Measurements from ENCODE around the gene LRRC36. TPM values are rescaled to one million over a fixed set of nuclear protein-coding genes. Genes with fewer than 3 reads are reported as not detected.

LRRC36 gene
- total and polyA plus RNA-seq, 12 donors: 0.26 to 0.88 (median 0.42) TPM; not detected in 9

GRCh38 chr16:67423015-67423414, 96.4 kb downstream of the LRRC36 start:
- TF ChIP-seq CTCF (IDR thresholded peaks at IDR 0.05): no peak
- Histone ChIP-seq H3K4me1 (peaks cover 0 to 13% (median 8%) of the 10 kb centered on the region in 9 donors), H3K27me3 (peaks cover 0 to 35% (median 24%) of the 10 kb centered on the region in 7 donors), H3K4me3 (no peak overlapping the region), H3K36me3 (no peaks in the 10 kb centered on the region), H3K9me3 (no peaks in the 10 kb centered on the region), H3K27ac (no peak overlapping the region)
- ATAC-seq (no peak), DNase-seq (no peak)
- WGBS, 2 donors: 85 to 87% methylated on average over 5 of the region's 5 CpGs
- intact Hi-C loops (cut with DNase I): no loop called here

DNA sequence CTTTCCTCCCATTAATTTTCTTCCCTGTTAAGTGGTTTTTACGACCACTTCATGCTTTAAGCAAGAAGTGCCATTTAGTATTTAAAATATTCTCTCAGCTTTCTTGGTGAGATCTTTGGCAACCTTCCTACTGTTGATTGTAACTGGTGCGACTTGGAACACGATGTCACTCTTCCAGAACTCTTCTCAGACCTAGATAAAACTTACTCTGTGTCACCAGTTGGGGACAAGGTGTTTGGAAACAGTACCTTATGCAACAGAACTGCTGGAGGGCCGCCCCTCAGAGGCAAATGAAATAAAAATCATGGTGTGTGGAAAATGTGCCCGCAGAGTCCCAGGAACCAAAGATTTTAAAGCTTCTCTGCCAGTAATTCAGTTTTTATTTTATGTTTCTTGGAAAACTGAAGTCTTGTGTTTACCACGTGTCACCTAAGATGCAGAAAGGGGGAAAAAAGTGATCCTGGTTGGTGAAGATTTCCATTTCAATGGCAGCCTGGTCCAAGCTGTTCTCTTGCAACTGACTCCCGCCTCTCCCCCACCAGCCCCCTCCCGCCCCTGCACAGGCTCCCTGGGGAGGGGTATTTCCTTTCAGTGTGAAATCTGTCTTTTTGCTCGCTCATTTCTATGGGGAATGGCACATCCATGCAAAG, 97.1 kb downstream of the LRRC36 start:
- WGBS, 2 donors: 40 to 45% methylated on average over 9 of the region's 9 CpGs
- Histone ChIP-seq H3K27me3 (peaks cover 0 to 42% (median 24%) of the 10 kb centered on the region in 7 donors), H3K9me3 (no peaks in the 10 kb centered on the region), H3K27ac (no peak overlapping the region), H3K4me3 (no peak overlapping the region), H3K36me3 (no peaks in the 10 kb centered on the region), H3K4me1 (peaks cover 4 to 20% (median 12%) of the 10 kb centered on the region in 9 donors)
- ATAC-seq (no peak), DNase-seq (no peak)
- no peak for TF ChIP-seq CTCF (IDR thresholded peaks at IDR 0.05)
- intact Hi-C loops (cut with DNase I): no loop called here

GRCh38 chr16:67424261-67424615, 97.6 kb downstream of the LRRC36 start:
- WGBS, 2 donors: 50 to 53% methylated on average over 5 of the region's 5 CpGs
- intact Hi-C loops (cut with DNase I): no loop called here
- Histone ChIP-seq H3K4me3 (no peak overlapping the region), H3K27me3 (peaks cover 0 to 47% (median 24%) of the 10 kb centered on the region in 7 donors), H3K9me3 (no peaks in the 10 kb centered on the region), H3K27ac (no peak overlapping the region), H3K4me1 (peaks cover 4 to 20% (median 12%) of the 10 kb centered on the region in 9 donors), H3K36me3 (no peaks in the 10 kb centered on the region)
- DNase-seq (no peak), ATAC-seq (no peak)
- no peak for TF ChIP-seq CTCF (IDR thresholded peaks at IDR 0.05)

DNA sequence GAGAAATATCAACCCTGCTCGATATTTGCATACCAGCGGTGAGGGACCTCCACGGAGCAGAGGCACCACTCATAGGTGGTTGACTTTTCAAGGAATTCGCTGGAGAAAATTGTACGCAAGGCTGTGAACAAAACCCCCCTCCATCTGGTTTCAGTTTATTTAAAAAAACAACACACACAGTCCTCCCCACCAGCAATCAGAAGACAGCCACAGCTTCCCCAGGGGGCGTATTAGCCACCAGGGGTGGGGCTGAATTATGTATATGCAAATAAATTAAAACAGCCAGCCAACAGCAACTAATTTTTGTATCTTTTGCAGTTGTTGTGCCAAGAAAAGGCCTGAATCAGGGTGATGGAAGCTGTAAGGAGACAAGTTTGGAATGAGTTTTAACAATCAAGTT, 98.4 kb downstream of the LRRC36 start:
- Histone ChIP-seq H3K4me1 (peaks cover 4 to 20% (median 13%) of the 10 kb centered on the region in 9 donors), H3K9me3 (no peaks in the 10 kb centered on the region), H3K27ac (no peak overlapping the region), H3K4me3 (no peak overlapping the region), H3K36me3 (no peaks in the 10 kb centered on the region), H3K27me3 (peaks cover 0 to 55% (median 29%) of the 10 kb centered on the region in 7 donors)
- TF ChIP-seq CTCF (IDR thresholded peaks at IDR 0.05): no peak
- no peak for DNase-seq
- ATAC-seq: no peak
- intact Hi-C loops (cut with DNase I): loop anchor here in 4 of 10 donors (5.0 kb wide), 2 partner anchors 37 to 42 kb away; no protein-coding TSS in a partner anchor
- 48 to 53% methylated on average over 6 of the region's 6 CpGs for WGBS, 2 donors

Measured in heart right ventricle (tissue), 16 donors.